Measurements from ENCODE around the gene SF3B4. TPM values are rescaled to one million over a fixed set of nuclear protein-coding genes. Genes with fewer than 3 reads are reported as not detected.
A peak's percentile ranks its signal among the peaks of the same experiment; 100 is the strongest.
"Not testable (repeated sequence)": the region's sequence is repeated elsewhere in the genome, so short reads cannot be mapped to it uniquely, and the experiment has no call there.

SF3B4 gene, protein sequence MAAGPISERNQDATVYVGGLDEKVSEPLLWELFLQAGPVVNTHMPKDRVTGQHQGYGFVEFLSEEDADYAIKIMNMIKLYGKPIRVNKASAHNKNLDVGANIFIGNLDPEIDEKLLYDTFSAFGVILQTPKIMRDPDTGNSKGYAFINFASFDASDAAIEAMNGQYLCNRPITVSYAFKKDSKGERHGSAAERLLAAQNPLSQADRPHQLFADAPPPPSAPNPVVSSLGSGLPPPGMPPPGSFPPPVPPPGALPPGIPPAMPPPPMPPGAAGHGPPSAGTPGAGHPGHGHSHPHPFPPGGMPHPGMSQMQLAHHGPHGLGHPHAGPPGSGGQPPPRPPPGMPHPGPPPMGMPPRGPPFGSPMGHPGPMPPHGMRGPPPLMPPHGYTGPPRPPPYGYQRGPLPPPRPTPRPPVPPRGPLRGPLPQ
- polyA plus RNA-seq (ENCODE audit: low read depth in 6 of 6), result 100 to 1,000 TPM in 2 of 6 donors, 10 to 100 TPM in 4; 78.6 to 115 (median 89.4) TPM

DNA sequence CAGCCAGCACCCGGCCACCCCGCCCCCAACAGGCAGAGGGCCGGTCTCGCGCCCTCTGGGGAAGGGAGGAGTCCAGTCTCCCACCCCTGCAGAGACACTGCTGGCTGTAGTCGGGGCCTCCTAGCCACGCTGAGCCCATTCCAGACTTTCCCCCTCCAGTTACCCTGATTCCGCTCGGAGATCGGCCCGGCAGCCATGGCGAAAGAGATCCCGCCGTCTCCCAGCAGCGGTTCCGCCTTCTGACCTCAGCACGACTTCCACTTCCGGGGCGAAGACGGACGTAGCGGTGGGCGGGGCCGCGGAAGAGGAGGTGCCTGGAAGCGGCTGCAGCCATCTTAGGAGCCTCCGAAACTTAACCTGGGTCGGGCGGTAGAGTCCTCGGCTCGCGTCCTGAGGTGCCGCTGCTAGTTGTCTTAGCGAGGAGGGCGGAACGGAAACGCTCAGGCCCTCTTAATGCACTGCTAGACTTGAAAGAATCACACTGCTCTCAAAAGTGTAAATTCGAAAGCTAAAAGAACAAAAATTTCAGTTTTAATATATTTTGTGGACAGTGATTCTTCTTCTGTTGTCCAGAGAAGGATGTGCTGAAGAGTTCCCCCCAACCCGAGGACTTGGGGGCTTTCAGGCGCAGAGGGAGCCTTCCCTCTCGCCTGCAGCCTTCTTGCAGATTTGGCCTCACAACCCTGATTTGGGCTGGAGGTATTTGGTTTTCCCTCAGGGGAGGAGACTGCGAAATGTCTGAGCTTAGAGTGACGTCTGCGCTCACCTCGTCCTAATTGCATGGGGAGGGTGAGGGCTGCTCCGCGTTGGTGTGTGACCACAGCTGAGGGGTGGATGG, at the start of gene SF3B4:
SF3B4 (minus strand) TSS at position 241 of the 838 bp plus-strand sequence; CDS start at position 197, 44 bp downstream.
- Mint-ChIP-seq H3K27me3 (peaks cover 15 to 22% (median 16%) of the 10 kb centered on the region in 3 donors), H3K27ac (peak within 1 kb of the TSS; percentile 90 to 99 (median 98)), H3K36me3 (peaks cover 30 to 59% of the 10 kb centered on the region in 2 donors), H3K4me1 (peaks cover 39 to 49% (median 40%) of the 10 kb centered on the region in 3 donors), H3K9me3 (peaks cover 0 to 13% (median 0%) of the 10 kb centered on the region in 7 donors), H3K4me3 (peak within 1 kb of the TSS; percentile 88 to 98 (median 97))
- DNase-seq (peak; percentile 93), ATAC-seq (ENCODE audit: low read depth in 2 of 2) (peak; percentile 95 to 96)

DNA sequence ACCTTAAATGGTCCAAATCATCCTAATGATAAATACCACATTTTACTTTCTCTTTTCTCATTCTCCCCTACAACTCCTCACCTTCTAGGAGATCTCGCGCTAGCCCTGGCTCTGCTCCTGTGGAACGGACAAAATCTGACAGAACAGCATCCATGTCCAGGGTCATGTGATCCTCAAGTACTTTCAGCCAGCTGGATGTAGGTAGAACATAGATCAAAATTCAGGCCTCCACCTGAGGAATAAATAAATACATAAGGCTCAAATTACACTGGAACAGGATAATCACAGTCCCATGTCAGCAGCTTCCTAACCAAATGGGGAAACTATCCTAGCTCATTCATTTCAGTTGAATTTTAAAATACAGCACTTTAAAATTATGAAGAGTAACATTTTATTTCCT, 49.7 kb upstream of the SF3B4 start:
- no peak for DNase-seq
- H3K9me3 Mint-ChIP-seq, result no peaks in the 10 kb centered on the region
- no peak for ATAC-seq (ENCODE audit: low read depth in 2 of 2)
- no peak overlapping the region for H3K4me3 Mint-ChIP-seq
- H3K4me1 Mint-ChIP-seq, result peaks cover 0 to 4% (median 0%) of the 10 kb centered on the region in 3 donors
- H3K27me3 Mint-ChIP-seq, result peaks cover 39 to 60% (median 45%) of the 10 kb centered on the region in 3 donors
- peaks cover 0 to 8% of the 10 kb centered on the region in 2 donors for H3K36me3 Mint-ChIP-seq
- H3K27ac Mint-ChIP-seq, result no peak overlapping the region

DNA sequence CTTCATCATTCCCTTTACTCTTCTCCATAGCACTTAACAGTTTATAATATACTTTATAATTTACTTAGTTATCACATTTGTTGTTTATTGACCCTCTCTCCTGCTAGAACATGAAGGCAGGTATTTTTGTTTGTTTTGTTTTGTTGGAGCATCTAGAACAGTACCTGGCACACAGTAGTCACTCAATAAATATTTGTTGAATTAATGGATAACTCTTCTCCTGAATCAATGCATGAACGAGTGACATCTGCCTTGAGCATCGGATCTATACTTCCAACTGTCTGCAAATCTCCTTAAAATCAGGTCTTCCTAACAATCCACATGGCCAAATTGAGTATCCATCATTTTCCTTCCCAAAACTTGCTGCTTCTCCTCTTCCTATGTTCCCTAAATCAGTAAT, 44.9 kb upstream of the SF3B4 start:
- no peaks in the 10 kb centered on the region for H3K9me3 Mint-ChIP-seq
- H3K4me3 Mint-ChIP-seq, result no peak overlapping the region
- DNase-seq (no peak), ATAC-seq (ENCODE audit: low read depth in 2 of 2) (no peak)
- H3K27ac Mint-ChIP-seq, result no peak overlapping the region
- H3K4me1 Mint-ChIP-seq, result peaks cover 0 to 4% (median 0%) of the 10 kb centered on the region in 3 donors
- H3K36me3 Mint-ChIP-seq, result peaks cover 0 to 8% of the 10 kb centered on the region in 2 donors
- H3K27me3 Mint-ChIP-seq, result peaks cover 17 to 38% (median 20%) of the 10 kb centered on the region in 3 donors

DNA sequence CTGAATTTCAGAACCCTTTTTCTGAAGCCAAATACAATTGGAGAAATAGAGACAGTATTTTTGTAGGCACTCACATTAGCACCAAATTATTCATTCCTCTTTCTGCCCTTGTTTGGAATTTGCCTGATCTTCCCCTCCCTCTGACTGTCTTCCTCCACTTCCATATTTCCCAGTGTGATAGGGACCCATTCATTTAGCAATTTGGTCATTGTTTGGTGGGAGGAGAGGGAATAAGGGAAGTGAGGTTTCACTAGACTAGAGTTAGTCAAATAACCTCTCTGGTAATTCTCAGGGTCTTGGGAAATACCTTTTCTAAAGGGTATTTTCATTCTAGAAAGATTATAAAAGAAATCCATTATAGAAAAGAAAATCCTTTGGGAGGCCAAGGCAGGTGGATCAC, 40.0 kb upstream of the SF3B4 start:
- Mint-ChIP-seq H3K27ac (no peak overlapping the region), H3K4me3 (no peak overlapping the region), H3K27me3 (peaks cover 8 to 24% (median 18%) of the 10 kb centered on the region in 3 donors), H3K36me3 (peaks cover 0 to 8% of the 10 kb centered on the region in 2 donors), H3K9me3 (no peaks in the 10 kb centered on the region), H3K4me1 (peaks cover 0 to 3% (median 0%) of the 10 kb centered on the region in 3 donors)
- DNase-seq (no peak), ATAC-seq (ENCODE audit: low read depth in 2 of 2) (no peak)

DNA sequence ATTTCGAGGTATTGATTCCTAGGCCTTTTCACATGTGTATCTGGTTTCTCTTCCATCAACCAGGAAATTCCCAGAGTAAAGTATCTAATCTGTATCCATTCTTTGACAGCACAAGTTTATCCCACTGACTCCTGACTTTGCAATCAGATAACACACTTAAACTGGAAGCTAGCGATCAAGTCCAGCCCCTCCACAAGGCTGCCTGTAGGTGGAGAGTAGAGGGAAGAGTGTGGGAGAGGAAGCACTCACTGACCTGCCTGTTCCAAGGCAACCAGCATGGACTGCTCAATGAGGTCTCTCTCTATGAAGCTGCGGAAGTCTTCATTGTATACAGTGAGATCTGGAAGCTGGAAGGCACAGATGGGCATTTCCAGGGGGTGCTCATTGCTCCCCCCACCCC, 39.4 kb upstream of the SF3B4 start:
- ATAC-seq (ENCODE audit: low read depth in 2 of 2) (no peak), DNase-seq (no peak)
- H3K36me3 Mint-ChIP-seq, result peaks cover 0 to 8% of the 10 kb centered on the region in 2 donors
- peaks cover 8 to 24% (median 18%) of the 10 kb centered on the region in 3 donors for H3K27me3 Mint-ChIP-seq
- no peak overlapping the region for H3K4me3 Mint-ChIP-seq
- H3K9me3 Mint-ChIP-seq, result no peaks in the 10 kb centered on the region
- peaks cover 0 to 5% (median 0%) of the 10 kb centered on the region in 3 donors for H3K4me1 Mint-ChIP-seq
- no peak overlapping the region for H3K27ac Mint-ChIP-seq

DNA sequence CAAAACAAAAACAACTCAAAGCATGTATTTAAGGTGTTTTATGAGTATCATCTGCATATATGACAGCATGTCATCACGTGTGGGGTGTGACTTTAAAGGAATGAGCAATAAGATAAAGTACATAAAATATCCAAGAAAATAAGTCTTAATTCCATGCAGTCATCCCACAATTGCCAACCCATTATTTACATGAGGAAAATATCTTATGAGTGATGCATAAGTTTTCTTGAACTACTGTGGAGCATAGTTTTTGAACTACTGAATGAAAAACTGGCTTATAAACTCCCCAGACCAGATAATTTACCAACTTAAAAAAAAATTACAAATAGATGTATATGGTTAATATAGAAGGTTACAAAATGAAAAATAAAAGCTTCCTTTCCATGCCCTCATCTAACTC, 38.8 kb upstream of the SF3B4 start:
- ATAC-seq (ENCODE audit: low read depth in 2 of 2), result no peak
- H3K4me1 Mint-ChIP-seq, result peaks cover 0 to 10% (median 0%) of the 10 kb centered on the region in 3 donors
- no peaks in the 10 kb centered on the region for H3K9me3 Mint-ChIP-seq
- H3K27ac Mint-ChIP-seq, result no peak overlapping the region
- H3K36me3 Mint-ChIP-seq, result peaks cover 0 to 8% of the 10 kb centered on the region in 2 donors
- H3K27me3 Mint-ChIP-seq, result peaks cover 9 to 27% (median 14%) of the 10 kb centered on the region in 3 donors
- no peak for DNase-seq
- H3K4me3 Mint-ChIP-seq, result no peak overlapping the region

DNA sequence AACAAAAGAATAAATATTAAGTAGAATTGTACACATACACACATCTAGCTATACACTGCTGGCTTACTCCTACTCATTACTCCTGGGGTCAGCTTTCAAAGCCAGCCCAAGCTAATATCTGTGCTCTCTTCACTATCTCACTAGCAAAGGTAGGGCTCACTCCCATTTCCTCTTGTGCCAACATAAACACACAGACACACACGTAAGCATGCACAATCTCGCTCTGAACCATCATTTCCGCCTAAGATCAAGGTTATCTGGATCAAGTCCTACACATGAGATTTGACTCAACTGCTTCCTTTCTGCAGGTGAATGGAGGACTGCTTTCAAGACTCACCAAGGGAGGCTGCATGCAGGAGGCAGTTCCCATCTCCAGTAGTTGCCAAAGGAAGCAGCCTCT, 37.8 kb upstream of the SF3B4 start:
- DNase-seq (no peak), ATAC-seq (ENCODE audit: low read depth in 2 of 2) (no peak)
- peaks cover 0 to 8% of the 10 kb centered on the region in 2 donors for H3K36me3 Mint-ChIP-seq
- no peak overlapping the region for H3K4me3 Mint-ChIP-seq
- peaks cover 5 to 32% (median 18%) of the 10 kb centered on the region in 3 donors for H3K27me3 Mint-ChIP-seq
- no peak overlapping the region for H3K27ac Mint-ChIP-seq
- peaks cover 0 to 10% (median 0%) of the 10 kb centered on the region in 3 donors for H3K4me1 Mint-ChIP-seq
- no peaks in the 10 kb centered on the region for H3K9me3 Mint-ChIP-seq

DNA sequence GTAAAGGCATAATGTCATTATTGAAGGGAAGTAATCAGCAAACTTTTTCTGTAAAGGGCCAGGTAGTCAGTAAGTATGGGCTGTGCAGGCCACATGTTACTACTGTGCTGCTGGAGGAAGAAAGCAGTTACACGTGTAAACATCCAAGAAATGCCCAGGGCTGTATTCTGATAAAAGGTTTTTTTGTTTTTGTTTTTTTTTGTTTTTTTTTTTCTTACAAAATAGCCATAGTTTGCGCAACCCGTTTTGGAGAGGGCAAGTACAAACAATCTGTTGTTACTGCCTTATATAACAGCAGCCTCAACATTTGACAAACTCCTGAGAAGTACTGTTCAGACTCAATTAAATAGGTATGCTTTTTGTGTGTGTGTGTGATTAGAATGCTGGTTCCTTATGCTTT, 35.8 kb upstream of the SF3B4 start:
- H3K4me1 Mint-ChIP-seq, result peaks cover 0 to 10% (median 0%) of the 10 kb centered on the region in 3 donors
- H3K9me3 Mint-ChIP-seq, result peaks cover 0 to 2% (median 0%) of the 10 kb centered on the region in 7 donors
- peak overlapping the region in 1 of 6 donors; percentile 81 for H3K27ac Mint-ChIP-seq
- no peak for ATAC-seq (ENCODE audit: low read depth in 2 of 2)
- H3K27me3 Mint-ChIP-seq, result peaks cover 5 to 40% (median 29%) of the 10 kb centered on the region in 3 donors
- DNase-seq, result no peak
- peaks cover 0 to 8% of the 10 kb centered on the region in 2 donors for H3K36me3 Mint-ChIP-seq
- no peak overlapping the region for H3K4me3 Mint-ChIP-seq

DNA sequence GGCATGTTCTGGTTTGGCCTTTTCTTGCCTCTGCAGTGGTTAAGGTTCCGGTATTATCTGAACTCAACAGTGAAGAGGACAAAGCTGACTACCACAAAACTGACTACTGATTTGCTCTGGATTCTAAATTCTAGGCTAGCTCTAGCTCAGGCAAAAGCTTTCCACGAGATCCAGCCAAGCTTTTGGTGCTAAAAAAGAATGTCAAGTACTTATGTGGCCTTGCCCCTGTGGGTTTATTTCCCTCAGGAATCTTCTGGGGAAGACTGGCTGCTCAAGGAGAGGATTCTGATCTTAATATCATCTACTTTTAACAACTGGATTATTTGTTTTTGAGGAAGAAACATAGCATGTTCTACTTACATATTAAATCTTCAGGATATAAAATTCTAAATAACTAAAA, 35.1 kb upstream of the SF3B4 start:
- H3K4me3 Mint-ChIP-seq, result no peak overlapping the region
- ATAC-seq (ENCODE audit: low read depth in 2 of 2) (no peak), DNase-seq (no peak)
- H3K9me3 Mint-ChIP-seq, result peaks cover 0 to 5% (median 2%) of the 10 kb centered on the region in 7 donors
- H3K27me3 Mint-ChIP-seq, result peaks cover 5 to 42% (median 29%) of the 10 kb centered on the region in 3 donors
- H3K36me3 Mint-ChIP-seq, result peaks cover 0 to 8% of the 10 kb centered on the region in 2 donors
- peaks cover 0 to 10% (median 0%) of the 10 kb centered on the region in 3 donors for H3K4me1 Mint-ChIP-seq
- H3K27ac Mint-ChIP-seq, result no peak overlapping the region

DNA sequence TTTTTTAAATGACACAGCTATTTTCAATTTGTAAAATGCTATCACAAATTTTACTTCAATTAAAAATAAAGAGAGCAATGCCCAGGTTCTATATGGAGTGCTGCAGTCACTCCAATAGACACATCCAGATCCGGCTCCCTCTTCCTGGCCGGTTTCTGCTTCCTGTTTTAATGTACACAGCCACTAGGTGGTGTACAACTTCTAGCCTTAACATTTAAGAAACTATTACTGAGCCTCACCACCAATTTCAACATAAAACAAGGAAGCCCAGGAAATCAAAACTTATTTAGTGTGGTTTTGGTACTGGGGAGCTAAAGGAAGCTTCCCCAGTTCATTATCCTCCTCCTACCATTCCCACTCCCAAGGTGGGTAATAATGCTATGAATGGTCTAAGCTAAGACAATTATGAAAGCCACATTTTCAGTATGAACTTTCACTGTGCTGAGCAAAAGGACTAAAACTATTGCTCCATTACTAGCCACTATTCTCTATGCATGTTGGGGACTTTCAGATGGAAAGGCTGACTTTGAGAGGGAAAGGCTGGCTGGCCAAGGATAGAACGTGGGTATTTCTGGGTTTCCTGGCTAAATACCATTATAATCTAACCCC, 34.5 kb upstream of the SF3B4 start:
- H3K27ac Mint-ChIP-seq, result no peak overlapping the region

DNA sequence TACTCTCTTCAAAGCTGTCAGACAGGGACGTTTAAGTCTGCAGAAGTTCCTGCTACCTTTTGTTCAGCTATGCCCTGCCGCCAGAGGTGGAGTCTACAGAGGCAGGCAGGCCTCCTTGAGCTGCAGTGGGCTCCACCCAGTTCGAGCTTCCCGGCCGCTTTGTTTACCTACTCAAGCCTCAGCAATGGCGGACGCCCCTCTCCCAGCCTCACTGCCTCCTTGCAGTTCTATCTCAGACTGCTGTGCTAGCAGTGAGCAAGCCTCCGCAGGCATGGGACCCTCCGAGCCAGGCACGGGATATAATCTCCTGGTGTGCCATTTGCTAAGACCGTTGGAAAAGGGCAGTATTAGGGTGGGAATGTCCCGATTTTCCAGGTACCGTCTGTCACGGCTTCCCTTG, 29.9 kb upstream of the SF3B4 start:
- not testable (repeated sequence) for H3K4me3 Mint-ChIP-seq; H3K36me3 Mint-ChIP-seq; H3K9me3 Mint-ChIP-seq; ATAC-seq (ENCODE audit: low read depth in 2 of 2); H3K27ac Mint-ChIP-seq; H3K4me1 Mint-ChIP-seq; DNase-seq
- H3K27me3 Mint-ChIP-seq, result peaks cover 6 to 63% (median 21%) of the 10 kb centered on the region in 3 donors

More for the DNA sequence above, 34.5 kb upstream of the SF3B4 start:
- DNase-seq (peak; percentile 59), ATAC-seq (ENCODE audit: low read depth in 2 of 2) (peak; percentile 50 to 81)
- H3K4me3 Mint-ChIP-seq, result no peak overlapping the region
- H3K36me3 Mint-ChIP-seq, result peaks cover 0 to 8% of the 10 kb centered on the region in 2 donors
- peaks cover 0 to 6% (median 2%) of the 10 kb centered on the region in 7 donors for H3K9me3 Mint-ChIP-seq
- H3K4me1 Mint-ChIP-seq, result peaks cover 0 to 10% (median 0%) of the 10 kb centered on the region in 3 donors
- peaks cover 5 to 43% (median 29%) of the 10 kb centered on the region in 3 donors for H3K27me3 Mint-ChIP-seq

DNA sequence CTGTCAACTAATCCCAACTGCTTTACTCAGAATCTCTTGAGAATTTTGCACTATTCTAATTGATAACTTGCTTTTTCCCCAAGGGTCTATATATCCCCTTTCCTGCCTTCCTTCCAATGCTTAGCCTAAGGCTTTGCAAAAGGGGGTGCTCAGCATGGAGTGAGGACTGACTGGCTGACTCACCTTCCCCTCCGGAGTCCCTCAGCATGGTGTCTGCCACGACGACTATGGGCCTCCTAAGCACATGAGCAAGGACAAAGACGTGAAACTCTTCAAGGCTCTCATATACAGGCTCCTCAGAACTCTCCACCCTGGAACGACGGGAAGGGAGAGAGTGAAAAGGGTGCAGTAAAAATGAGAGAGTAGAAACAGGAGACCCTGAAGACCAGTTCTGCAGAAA, 22.3 kb upstream of the SF3B4 start:
- no peak for DNase-seq
- peaks cover 0 to 5% (median 0%) of the 10 kb centered on the region in 7 donors for H3K9me3 Mint-ChIP-seq
- H3K27ac Mint-ChIP-seq, result peak overlapping the region in 2 of 6 donors; percentile 13 to 40

DNA sequence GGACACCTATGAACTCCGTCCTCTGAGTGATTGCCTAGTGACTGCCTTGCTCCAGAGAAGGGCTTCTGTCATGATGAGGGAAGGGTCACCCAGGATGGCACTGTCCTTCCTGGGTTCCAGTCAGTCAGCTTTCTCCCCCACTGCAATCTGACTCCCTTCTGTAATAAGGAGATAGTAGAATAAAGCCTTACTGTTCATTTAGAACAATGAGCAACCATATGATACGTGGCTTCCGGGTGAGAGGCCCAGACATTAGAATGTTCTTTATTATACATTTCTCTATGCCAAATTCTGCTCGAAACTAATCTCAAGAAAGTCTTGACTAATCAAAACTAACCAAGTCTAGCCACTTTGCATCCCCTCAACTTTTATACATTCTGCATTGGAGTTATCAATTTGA, 17.6 kb upstream of the SF3B4 start:
- Mint-ChIP-seq H3K9me3 (no peaks in the 10 kb centered on the region), H3K4me1 (no peaks in the 10 kb centered on the region), H3K4me3 (no peak overlapping the region), H3K27ac (no peak overlapping the region), H3K27me3 (peaks cover 5 to 24% (median 22%) of the 10 kb centered on the region in 3 donors), H3K36me3 (no peaks in the 10 kb centered on the region)
- DNase-seq (no peak), ATAC-seq (ENCODE audit: low read depth in 2 of 2) (no peak)

More for the DNA sequence above, 22.3 kb upstream of the SF3B4 start:
- no peak for ATAC-seq (ENCODE audit: low read depth in 2 of 2)
- Mint-ChIP-seq H3K27me3 (peaks cover 4 to 19% (median 11%) of the 10 kb centered on the region in 3 donors), H3K4me3 (no peak overlapping the region), H3K4me1 (no peaks in the 10 kb centered on the region), H3K36me3 (peaks cover 0 to 3% of the 10 kb centered on the region in 2 donors)

Data from naive B cell (primary cell).